ENCODE results near the gene PARP12. TPM values are rescaled to one million over a fixed set of nuclear protein-coding genes. Genes with fewer than 3 reads are reported as not detected.

The PARP12 gene
- total and polyA plus RNA-seq, 11 donors: 6.8 to 65.9 (median 12.6) TPM

DNA sequence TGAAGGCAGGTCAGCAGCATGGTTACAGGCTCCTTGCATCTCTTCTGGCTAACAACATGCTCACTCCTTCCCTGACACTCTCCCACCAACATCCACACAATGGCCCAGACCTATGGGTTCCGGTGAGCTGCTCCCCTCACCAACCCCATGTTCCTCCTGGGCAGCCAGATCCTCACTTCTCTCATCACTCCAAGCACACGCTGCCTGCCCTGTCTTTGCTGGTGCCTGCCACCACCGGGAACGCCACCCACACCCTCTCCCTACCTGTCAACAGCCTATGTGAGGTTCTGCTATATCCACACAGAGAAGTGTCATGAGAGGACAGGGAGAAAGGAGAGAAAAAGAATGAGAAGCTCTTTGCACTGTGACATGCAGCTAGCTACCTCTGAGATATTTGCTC lies 14.6 kb downstream of the PARP12 start:
- intact Hi-C loops (cut with DNase I): no loop called here
- TF ChIP-seq, protein P1, sequence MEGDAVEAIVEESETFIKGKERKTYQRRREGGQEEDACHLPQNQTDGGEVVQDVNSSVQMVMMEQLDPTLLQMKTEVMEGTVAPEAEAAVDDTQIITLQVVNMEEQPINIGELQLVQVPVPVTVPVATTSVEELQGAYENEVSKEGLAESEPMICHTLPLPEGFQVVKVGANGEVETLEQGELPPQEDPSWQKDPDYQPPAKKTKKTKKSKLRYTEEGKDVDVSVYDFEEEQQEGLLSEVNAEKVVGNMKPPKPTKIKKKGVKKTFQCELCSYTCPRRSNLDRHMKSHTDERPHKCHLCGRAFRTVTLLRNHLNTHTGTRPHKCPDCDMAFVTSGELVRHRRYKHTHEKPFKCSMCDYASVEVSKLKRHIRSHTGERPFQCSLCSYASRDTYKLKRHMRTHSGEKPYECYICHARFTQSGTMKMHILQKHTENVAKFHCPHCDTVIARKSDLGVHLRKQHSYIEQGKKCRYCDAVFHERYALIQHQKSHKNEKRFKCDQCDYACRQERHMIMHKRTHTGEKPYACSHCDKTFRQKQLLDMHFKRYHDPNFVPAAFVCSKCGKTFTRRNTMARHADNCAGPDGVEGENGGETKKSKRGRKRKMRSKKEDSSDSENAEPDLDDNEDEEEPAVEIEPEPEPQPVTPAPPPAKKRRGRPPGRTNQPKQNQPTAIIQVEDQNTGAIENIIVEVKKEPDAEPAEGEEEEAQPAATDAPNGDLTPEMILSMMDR (IDR thresholded peaks at IDR 0.05): no peak
- no peak for TF ChIP-seq POLR2A (IDR thresholded peaks at IDR 0.05)
- Histone ChIP-seq H3K36me3 (peaks cover 0 to 74% (median 36%) of the 10 kb centered on the region in 9 donors), H3K9me3 (no peaks in the 10 kb centered on the region), H3K27me3 (no peaks in the 10 kb centered on the region), H3K4me3 (no peak overlapping the region), H3K27ac (no peak overlapping the region), H3K4me1 (peaks cover 0 to 36% (median 10%) of the 10 kb centered on the region in 12 donors)
- WGBS, 4 donors: 53 to 64% (median 56%) methylated on average over 4 of the region's 4 CpGs
- ATAC-seq (peak in 3 of 4 donors; percentile 31 to 53 (median 52)), DNase-seq (peak in 1 of 5 donors; percentile 52)

DNA sequence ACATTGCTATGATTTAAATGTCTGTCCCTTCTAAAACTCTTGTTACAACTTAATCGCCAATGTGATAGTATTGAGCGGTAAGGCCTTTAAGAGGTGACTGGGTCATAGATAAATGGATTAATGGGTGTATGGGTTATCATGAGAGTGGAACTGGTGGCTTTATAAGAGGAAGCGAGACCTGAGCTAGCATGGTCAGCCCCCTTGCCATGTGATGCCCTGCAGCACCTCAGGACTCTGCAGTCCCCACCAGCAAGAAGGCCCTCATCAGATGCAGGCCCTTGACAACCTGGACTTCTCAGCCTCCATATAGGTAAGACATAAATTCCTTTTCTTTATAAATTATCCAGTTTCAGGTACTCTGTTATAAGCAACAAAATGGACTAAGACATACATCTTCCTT lies 15.6 kb downstream of the PARP12 start:
- TF ChIP-seq, protein P1 (IDR thresholded peaks at IDR 0.05): no peak
- no peak for TF ChIP-seq POLR2A (IDR thresholded peaks at IDR 0.05)
- DNase-seq: no peak
- H3K27me3 ChIP-seq: no peaks in the 10 kb centered on the region
- WGBS, 4 donors: 95 to 99% (median 98%) methylated on average over 3 of the region's 3 CpGs
- H3K27ac ChIP-seq: no peak overlapping the region
- peaks cover 0 to 36% (median 10%) of the 10 kb centered on the region in 12 donors for H3K4me1 ChIP-seq
- intact Hi-C loops (cut with DNase I): no loop called here
- H3K9me3 ChIP-seq: no peaks in the 10 kb centered on the region
- ATAC-seq: no peak
- H3K36me3 ChIP-seq: peaks cover 0 to 76% (median 42%) of the 10 kb centered on the region in 9 donors
- no peak overlapping the region for H3K4me3 ChIP-seq

DNA sequence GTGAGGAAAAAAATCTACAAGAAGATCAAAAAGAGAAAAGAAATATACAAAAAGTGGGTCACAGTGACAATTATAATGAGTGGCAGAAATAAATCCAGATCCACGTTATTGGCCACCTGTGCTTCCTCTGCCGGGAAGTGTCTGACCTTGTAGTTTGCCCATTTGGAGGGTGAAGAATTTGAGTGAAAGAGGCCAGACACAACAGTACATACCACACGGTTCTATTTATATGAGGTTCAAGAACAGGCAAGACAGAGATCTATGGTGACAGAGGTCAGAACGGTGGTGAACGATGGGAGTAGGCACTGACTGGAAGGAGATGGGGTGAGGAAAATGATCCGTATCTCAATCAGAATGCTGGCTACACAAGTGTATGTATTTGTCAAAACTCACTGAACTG lies 17.1 kb downstream of the PARP12 start:
- no peaks in the 10 kb centered on the region for H3K9me3 ChIP-seq
- H3K27ac ChIP-seq: no peak overlapping the region
- no peaks in the 10 kb centered on the region for H3K27me3 ChIP-seq
- intact Hi-C loops (cut with DNase I): no loop called here
- H3K4me1 ChIP-seq: peaks cover 0 to 36% (median 9%) of the 10 kb centered on the region in 12 donors
- TF ChIP-seq, protein P1 (IDR thresholded peaks at IDR 0.05): no peak
- no peak for TF ChIP-seq POLR2A (IDR thresholded peaks at IDR 0.05)
- ATAC-seq: peak in 3 of 4 donors; percentile 23 to 48 (median 32)
- peaks cover 0 to 85% (median 52%) of the 10 kb centered on the region in 9 donors for H3K36me3 ChIP-seq
- whole genome bisulfite sequencing, 4 donors: 45 to 54% (median 51%) methylated on average over 6 of the region's 6 CpGs
- no peak overlapping the region for H3K4me3 ChIP-seq
- DNase-seq: no peak

DNA sequence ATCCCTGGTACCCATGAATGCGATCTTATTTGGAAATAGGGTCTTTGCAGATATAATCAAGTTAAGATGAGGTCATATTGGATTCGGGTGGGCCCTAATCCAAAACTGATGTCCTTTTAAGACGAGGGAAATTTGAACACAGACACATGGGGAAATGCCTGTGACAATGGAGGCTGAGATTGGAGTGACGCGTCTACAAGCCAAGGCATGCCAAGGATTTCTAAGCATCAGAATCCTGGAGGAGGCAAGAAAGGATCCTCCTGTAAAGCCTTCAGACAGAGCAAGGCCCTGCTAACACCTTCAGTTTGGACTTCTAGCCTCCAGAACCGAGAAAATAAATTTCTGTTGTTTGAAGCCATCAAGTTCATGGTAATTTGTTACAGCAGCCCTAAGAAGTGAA lies 18.5 kb downstream of the PARP12 start:
- WGBS, 4 donors: 90 to 93% (median 93%) methylated on average over 6 of the region's 6 CpGs
- ATAC-seq: no peak
- TF ChIP-seq POLR2A (IDR thresholded peaks at IDR 0.05): no peak
- TF ChIP-seq, protein P1 (IDR thresholded peaks at IDR 0.05): no peak
- Histone ChIP-seq H3K9me3 (no peaks in the 10 kb centered on the region), H3K27me3 (no peaks in the 10 kb centered on the region), H3K4me3 (no peak overlapping the region), H3K36me3 (peaks cover 0 to 91% (median 60%) of the 10 kb centered on the region in 9 donors), H3K4me1 (peaks cover 0 to 27% (median 4%) of the 10 kb centered on the region in 12 donors), H3K27ac (no peak overlapping the region)
- intact Hi-C loops (cut with DNase I): no loop called here
- DNase-seq: no peak
